AG04450 (cell line): ENCODE data around the gene SH2D3A. TPM values are rescaled to one million over a fixed set of nuclear protein-coding genes. Genes with fewer than 3 reads are reported as not detected.
"Not testable (repeated sequence)": the region's sequence is repeated elsewhere in the genome, so short reads cannot be mapped to it uniquely, and the experiment has no call there.

Experiments
- CTCF ChIA-PET: fragments of 300-600, 350-600 bp; formaldehyde crosslinking; extraction: SDS; loops from one replicate; lab custom pipeline; 2022; ENCODE audit warnings: antibody characterized with exemption, inconsistent platforms; lab: Charles Lee
- POLR2A ChIA-PET: fragments of 350-600 bp; formaldehyde crosslinking; extraction: SDS; loops from one replicate; lab custom pipeline; 2021; ENCODE audit warnings: antibody characterized with exemption, inconsistent platforms; lab: Yijun Ruan, JAX
- DNase-seq: peaks from one replicate; pipeline ENCODE4 v3.0.0-alpha.2; 2011; ENCODE audit warnings: low read depth, low spot score
- H3K27ac ChIP-seq: one replicate; pipeline ENCODE4 v1.5.1; 2012; ENCODE audit warnings: low read depth, low read length, control low read depth
- H3K27me3 ChIP-seq: one replicate; pipeline ENCODE4 v1.6.0; 2012; ENCODE audit warnings: low read length; ENCODE audit not compliant: control insufficient read depth, insufficient read depth
- H3K4me3 ChIP-seq: 2 replicates; pipeline ENCODE4 v1.5.1; 2011; ENCODE audit warnings: mild to moderate bottlenecking, low read depth, low read length, control low read depth
- H3K9me3 ChIP-seq: 2 replicates; pipeline ENCODE4 v1.5.1; 2012; ENCODE audit warnings: low read length; ENCODE audit not compliant: control insufficient read depth, insufficient read depth
- polyA plus RNA-seq: library from polyadenylated mRNA; depleted of rRNA; stranded (reverse); fragments of >200 nt; gene quantifications from 2 replicates; pipeline ENCODE4 v1.2.3, GENCODE V29; 2011
- TF ChIP-seq, protein P1 (sequence below): IDR thresholded peaks from 2 replicates; pipeline ENCODE4 v1.5.1; 2011; ENCODE audit warnings: low read depth, low read length, control low read depth, inconsistent platforms

The SH2D3A gene
- polyA plus RNA-seq, 1 experiment, result not detected

DNA sequence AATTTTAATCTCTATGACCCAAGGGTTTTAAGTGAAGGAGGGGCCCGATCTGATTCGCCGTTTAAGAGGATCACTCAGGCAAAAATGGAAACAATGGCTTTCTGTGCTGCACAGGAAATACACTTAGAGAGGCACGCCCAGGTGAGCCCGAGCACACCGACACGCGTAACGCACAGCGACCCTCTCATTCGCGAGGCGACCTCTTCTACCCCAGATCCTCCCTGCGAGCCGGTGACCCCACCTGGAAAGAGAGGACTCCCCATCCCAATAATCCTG, 216 bp downstream of the SH2D3A start:
- no peak for DNase-seq
- POLR2A ChIA-PET, result no interaction called here
- TF ChIP-seq, protein P1, sequence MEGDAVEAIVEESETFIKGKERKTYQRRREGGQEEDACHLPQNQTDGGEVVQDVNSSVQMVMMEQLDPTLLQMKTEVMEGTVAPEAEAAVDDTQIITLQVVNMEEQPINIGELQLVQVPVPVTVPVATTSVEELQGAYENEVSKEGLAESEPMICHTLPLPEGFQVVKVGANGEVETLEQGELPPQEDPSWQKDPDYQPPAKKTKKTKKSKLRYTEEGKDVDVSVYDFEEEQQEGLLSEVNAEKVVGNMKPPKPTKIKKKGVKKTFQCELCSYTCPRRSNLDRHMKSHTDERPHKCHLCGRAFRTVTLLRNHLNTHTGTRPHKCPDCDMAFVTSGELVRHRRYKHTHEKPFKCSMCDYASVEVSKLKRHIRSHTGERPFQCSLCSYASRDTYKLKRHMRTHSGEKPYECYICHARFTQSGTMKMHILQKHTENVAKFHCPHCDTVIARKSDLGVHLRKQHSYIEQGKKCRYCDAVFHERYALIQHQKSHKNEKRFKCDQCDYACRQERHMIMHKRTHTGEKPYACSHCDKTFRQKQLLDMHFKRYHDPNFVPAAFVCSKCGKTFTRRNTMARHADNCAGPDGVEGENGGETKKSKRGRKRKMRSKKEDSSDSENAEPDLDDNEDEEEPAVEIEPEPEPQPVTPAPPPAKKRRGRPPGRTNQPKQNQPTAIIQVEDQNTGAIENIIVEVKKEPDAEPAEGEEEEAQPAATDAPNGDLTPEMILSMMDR, result no peak

DNA sequence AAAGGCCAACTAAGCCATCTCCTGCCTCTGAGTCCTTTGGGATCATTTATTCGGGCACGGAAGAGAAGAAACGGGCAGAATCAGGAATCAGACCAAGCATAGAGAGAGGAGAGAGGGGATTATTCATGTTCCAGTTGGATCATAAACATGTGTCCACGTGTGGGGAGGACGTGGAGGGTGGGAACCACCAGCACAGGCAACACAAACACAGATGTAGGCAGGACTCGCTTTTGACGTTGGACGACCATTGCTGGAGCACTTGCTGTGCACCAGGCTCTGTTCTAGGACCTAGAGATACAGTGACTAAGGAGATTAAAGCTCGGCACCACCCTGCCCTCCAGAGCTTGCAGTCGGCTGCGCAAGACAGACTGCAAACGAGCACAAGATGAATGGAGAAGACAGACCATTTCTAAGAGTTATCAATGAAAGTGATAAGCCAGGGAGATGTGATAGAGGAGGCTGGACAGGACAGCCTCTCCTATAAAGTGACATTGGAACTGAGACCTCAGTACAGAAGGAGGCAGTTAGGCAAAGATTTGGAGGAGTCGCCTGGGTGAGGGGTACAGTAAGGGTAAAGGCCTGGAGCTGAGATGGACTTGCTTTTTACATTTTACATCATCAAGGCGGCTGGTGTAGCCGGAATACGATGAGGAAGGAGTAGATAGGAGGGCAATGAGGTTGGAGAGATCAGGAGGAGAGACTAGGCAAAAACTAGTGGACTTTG, 716 bp downstream of the SH2D3A start:
- H3K4me3 ChIP-seq, result no peak overlapping the region; the same call in 1 of the 2 replicates
- ChIA-PET POLR2A (no interaction called here), CTCF (no interaction called here)
- DNase-seq, result no peak
- peaks cover 7% of the 10 kb centered on the region for H3K27me3 ChIP-seq
- H3K9me3 ChIP-seq, result no peaks in the 10 kb centered on the region; the same call in 1 of the 2 replicates
- TF ChIP-seq, protein P1, result no peak
- no peak overlapping the region for H3K27ac ChIP-seq

More for the DNA sequence above, 216 bp downstream of the SH2D3A start:
- Histone ChIP-seq H3K9me3 (no peaks in the 10 kb centered on the region; the same call in 1 of the 2 replicates), H3K4me3 (peak overlapping the region; percentile 10), H3K27me3 (peaks cover 7% of the 10 kb centered on the region), H3K27ac (no peak overlapping the region)
- CTCF ChIA-PET, result no interaction called here

DNA sequence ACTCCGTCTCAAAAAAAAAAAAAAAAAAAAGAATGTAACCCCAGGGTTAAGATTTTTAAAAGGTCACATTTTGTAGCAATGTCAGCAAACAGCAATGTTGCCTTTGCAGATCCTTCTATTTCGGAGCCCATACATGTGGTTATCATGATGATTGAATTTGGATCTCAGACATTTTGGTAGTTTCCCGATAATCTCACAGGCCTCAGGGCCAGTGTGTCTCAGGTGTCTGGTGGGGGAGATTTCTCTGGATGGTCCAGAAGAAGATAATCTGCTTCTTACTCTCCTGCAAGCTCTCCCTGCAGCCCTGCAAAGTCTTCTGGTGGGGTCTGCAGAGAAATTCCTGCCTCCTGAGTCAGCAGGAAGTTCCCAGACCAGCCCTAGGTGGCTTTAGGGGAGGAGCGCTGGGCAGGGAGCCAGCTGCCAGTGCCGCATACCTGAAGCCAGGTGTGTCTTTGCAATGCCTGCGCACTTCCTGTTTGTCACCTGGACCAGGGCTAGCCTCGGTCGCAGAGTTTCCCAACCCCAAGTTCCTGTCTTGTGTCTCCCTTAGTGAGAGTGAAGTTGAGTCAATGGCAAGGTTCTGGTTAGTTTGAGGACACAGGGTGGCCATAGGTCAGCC, 1.4 kb downstream of the SH2D3A start:
- no peak for DNase-seq
- CTCF ChIA-PET, result no interaction called here

DNA sequence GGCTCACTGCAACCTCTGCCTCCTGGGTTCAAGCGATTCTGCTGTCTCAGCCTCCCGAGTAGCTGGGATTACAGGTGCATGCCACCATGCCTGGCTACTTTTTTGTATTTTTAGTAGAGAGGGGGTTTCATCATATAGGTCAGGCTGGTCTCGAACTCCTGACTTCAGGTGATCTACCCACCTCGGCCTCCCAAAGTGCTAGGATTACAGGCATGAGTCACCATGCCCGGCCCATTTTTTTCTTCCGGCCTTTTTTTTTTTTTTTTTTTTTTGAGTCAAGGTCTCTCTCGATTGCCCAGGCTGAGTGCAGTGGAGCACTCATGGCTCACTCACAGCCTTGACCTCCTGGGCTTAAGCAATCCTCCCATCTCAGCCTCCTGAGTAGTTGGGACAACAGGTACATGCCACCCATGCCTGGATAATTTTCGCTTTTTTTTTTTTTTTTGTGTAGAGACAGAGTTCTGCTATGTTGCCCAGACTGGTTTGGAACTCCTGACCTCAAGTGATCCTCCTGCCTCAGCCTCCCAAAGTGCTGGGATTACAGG, 4.9 kb downstream of the SH2D3A start:
- H3K27ac ChIP-seq, POLR2A ChIA-PET: not testable (repeated sequence)
- CTCF ChIA-PET, result interaction anchor here (0.5 kb wide), 1 partner anchor 101 kb away, joined by 4 read pairs; no protein-coding TSS in a partner anchor

More for the DNA sequence above, 1.4 kb downstream of the SH2D3A start:
- TF ChIP-seq, protein P1, result no peak
- Histone ChIP-seq H3K9me3 (peaks cover under 1% of the 10 kb centered on the region; the same call in 1 of the 2 replicates), H3K27ac (no peak overlapping the region), H3K4me3 (no peak overlapping the region), H3K27me3 (peaks cover 7% of the 10 kb centered on the region)
- POLR2A ChIA-PET, result no interaction called here

DNA sequence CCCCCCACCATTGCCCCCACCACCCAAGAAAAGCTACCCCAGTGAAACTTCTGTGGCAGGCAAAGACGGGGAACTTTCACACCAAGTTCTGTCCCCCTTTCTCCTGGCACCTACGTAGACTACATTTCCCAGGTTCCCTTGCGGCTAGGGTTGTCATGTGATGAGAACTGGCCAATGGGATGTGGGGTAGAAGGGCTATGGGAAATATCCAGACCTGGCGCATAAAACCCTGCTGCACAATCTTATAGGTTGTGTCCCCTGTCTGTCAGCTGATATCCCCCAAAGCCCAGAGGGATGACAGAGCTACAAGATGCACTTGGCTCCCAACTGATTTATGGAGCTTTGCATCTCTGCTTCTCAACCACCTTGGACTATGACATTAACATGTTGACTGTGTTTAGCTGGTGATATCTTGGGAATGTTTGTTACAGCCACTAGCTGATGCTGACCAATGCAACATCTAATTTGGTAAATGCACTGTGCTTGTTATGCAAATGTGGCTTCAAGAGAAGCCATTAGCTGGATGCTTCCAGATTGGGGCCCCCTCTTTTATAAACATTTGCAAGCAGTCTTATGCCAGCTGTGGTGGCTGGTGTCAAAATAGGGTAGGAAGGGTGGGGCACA, 6.1 kb downstream of the SH2D3A start:
- Histone ChIP-seq H3K27ac (no peak overlapping the region), H3K9me3 (peaks cover 5% of the 10 kb centered on the region; the same call in 1 of the 2 replicates), H3K27me3 (no peaks in the 10 kb centered on the region), H3K4me3 (no peak overlapping the region)
- DNase-seq, result no peak
- ChIA-PET POLR2A (no interaction called here), CTCF (no interaction called here)
- TF ChIP-seq, protein P1, result no peak

More for the DNA sequence above, 4.9 kb downstream of the SH2D3A start:
- not testable (repeated sequence) for H3K4me3 ChIP-seq, DNase-seq, H3K9me3 ChIP-seq, H3K27me3 ChIP-seq
